Neuronal stem cell (in vitro differentiated cells): ENCODE results near the gene SIAH3. TPM values are rescaled to one million over a fixed set of nuclear protein-coding genes. Genes with fewer than 3 reads are reported as not detected.

Experiments used
- DNase-seq: peaks from one replicate; pipeline ENCODE4 v3.0.0-alpha.2; 2013; ENCODE audit warnings: low spot score
- H2AFZ ChIP-seq: one replicate; pipeline ENCODE4 v1.6.1; 2013; ENCODE audit warnings: mild to moderate bottlenecking, low read length, inconsistent platforms
- H2AK5ac ChIP-seq: 2 replicates; pipeline ENCODE4 v1.6.1; 2013; ENCODE audit warnings: low read depth, mild to moderate bottlenecking, inconsistent platforms, low read length, moderate library complexity, mixed read lengths
- H2BK120ac ChIP-seq: 2 replicates; pipeline ENCODE4 v1.6.1; 2013; ENCODE audit warnings: low read depth, mild to moderate bottlenecking, inconsistent platforms, low read length, moderate library complexity, mixed read lengths
- H2BK12ac ChIP-seq: one replicate; pipeline ENCODE4 v1.6.1; 2013; ENCODE audit warnings: low read length, inconsistent platforms
- H2BK15ac ChIP-seq: 2 replicates; pipeline ENCODE4 v1.6.1; 2013; ENCODE audit warnings: mild to moderate bottlenecking, low read length, inconsistent platforms, mixed read lengths
- H2BK5ac ChIP-seq: one replicate; pipeline ENCODE4 v1.6.1; 2013; ENCODE audit warnings: inconsistent platforms, mild to moderate bottlenecking, low read length, moderate library complexity
- H3K14ac ChIP-seq: one replicate; pipeline ENCODE4 v1.6.1; 2013; ENCODE audit warnings: low read length, inconsistent platforms
- H3K18ac ChIP-seq: 2 replicates; pipeline ENCODE4 v1.6.1; 2013; ENCODE audit warnings: low read length, inconsistent platforms
- H3K23ac ChIP-seq: 2 replicates; pipeline ENCODE4 v1.6.1; 2013; ENCODE audit warnings: low read depth, mild to moderate bottlenecking, mixed read lengths, low read length, inconsistent platforms; ENCODE audit not compliant: poor library complexity
- H3K27ac ChIP-seq: replicated peaks from 3 replicates; pipeline ENCODE4 v1.5.1; 2013; ENCODE audit warnings: low read length, inconsistent platforms
- H3K27me3 ChIP-seq, 3 experiments: 2 replicates each; pipeline ENCODE4 v1.6.1; 2013; ENCODE audit warnings: low read length in 3 of 3, mild to moderate bottlenecking in 2 of 3, inconsistent platforms in 1 of 3, low read depth in 1 of 3, mixed read lengths in 1 of 3, moderate library complexity in 1 of 3; ENCODE audit not compliant: control insufficient read depth in 3 of 3, insufficient read depth in 3 of 3
- H3K36me3 ChIP-seq, 2 donors: replicated peaks in 1 of 2; 2 replicates each; pipeline ENCODE4 v1.6.1; 2013; ENCODE audit warnings: low read length in 2 of 2; ENCODE audit not compliant: control insufficient read depth in 2 of 2, insufficient read depth in 2 of 2
- H3K4ac ChIP-seq: 2 replicates; pipeline ENCODE4 v1.6.1; 2013; ENCODE audit warnings: inconsistent platforms, mild to moderate bottlenecking, low read length, moderate library complexity
- H3K4me1 ChIP-seq, 2 donors: 1 replicate in 1 of 2; 2 replicates in 1 of 2; pipeline ENCODE4 v1.6.1; 2013; ENCODE audit warnings: low read length in 2 of 2, low read depth in 1 of 2; ENCODE audit not compliant: control insufficient read depth in 2 of 2, insufficient read depth in 1 of 2
- H3K4me2 ChIP-seq: one replicate; pipeline ENCODE4 v1.6.1; 2013; ENCODE audit warnings: mild to moderate bottlenecking, low read length, inconsistent platforms; ENCODE audit not compliant: insufficient read depth, poor library complexity, severe bottlenecking
- H3K4me3 ChIP-seq, 2 donors: 2 replicates each; pipeline ENCODE4 v1.5.1; 2013; ENCODE audit warnings: low read length in 2 of 2, mild to moderate bottlenecking in 2 of 2, inconsistent platforms in 1 of 2, moderate library complexity in 1 of 2
- H3K79me1 ChIP-seq: one replicate; pipeline ENCODE4 v1.6.1; 2013; ENCODE audit warnings: low read depth, mild to moderate bottlenecking, inconsistent platforms, low read length, moderate library complexity
- H3K9ac ChIP-seq: one replicate; pipeline ENCODE4 v1.6.1; 2013; ENCODE audit warnings: mild to moderate bottlenecking, low read depth, low read length, inconsistent platforms; ENCODE audit not compliant: poor library complexity
- H3K9me3 ChIP-seq, 2 donors: replicated peaks in 1 of 2; 2 replicates each; pipeline versions ENCODE3 to v1.6.1; 2013; ENCODE audit warnings: low read length in 2 of 2, mild to moderate bottlenecking in 2 of 2, inconsistent platforms in 1 of 2, low read depth in 1 of 2, mixed read lengths in 1 of 2, moderate library complexity in 1 of 2; ENCODE audit not compliant: control insufficient read depth in 2 of 2, insufficient read depth in 1 of 2
- H4K8ac ChIP-seq: one replicate; pipeline ENCODE4 v1.6.1; 2013; ENCODE audit warnings: low read depth, mild to moderate bottlenecking, inconsistent platforms, low read length, moderate library complexity
- H4K91ac ChIP-seq: one replicate; pipeline ENCODE4 v1.6.1; 2013; ENCODE audit warnings: low read length, low read depth, mild to moderate bottlenecking, inconsistent platforms; ENCODE audit not compliant: poor library complexity
- WGBS, 2 donors: extraction: QIAGEN DNeasy Blood & Tissue Kit; methylation state at CpG; one replicate each; pipeline ENCODE4 v1.1.7; 2013; ENCODE audit warnings: missing lambda C conversion rate in 2 of 2, mixed read lengths in 1 of 2; ENCODE audit not compliant: insufficient read length in 2 of 2, insufficient replicate concordance in 1 of 2; ENCODE audit errors: extremely low coverage in 2 of 2; 5-methylcytosine and 5-hydroxymethylcytosine counted together
- polyA plus RNA-seq, 2 experiments: library from polyadenylated mRNA; stranded (reverse); fragments of 200-250 nt; gene quantifications; one replicate each; pipeline ENCODE4 v1.2.3, GENCODE V29; 2013

SIAH3 gene, protein sequence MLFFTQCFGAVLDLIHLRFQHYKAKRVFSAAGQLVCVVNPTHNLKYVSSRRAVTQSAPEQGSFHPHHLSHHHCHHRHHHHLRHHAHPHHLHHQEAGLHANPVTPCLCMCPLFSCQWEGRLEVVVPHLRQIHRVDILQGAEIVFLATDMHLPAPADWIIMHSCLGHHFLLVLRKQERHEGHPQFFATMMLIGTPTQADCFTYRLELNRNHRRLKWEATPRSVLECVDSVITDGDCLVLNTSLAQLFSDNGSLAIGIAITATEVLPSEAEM
- polyA plus RNA-seq (2013, experiment 1 of 2) = 0.01 TPM
- 0.01 TPM for polyA plus RNA-seq (2013, experiment 2 of 2)

DNA sequence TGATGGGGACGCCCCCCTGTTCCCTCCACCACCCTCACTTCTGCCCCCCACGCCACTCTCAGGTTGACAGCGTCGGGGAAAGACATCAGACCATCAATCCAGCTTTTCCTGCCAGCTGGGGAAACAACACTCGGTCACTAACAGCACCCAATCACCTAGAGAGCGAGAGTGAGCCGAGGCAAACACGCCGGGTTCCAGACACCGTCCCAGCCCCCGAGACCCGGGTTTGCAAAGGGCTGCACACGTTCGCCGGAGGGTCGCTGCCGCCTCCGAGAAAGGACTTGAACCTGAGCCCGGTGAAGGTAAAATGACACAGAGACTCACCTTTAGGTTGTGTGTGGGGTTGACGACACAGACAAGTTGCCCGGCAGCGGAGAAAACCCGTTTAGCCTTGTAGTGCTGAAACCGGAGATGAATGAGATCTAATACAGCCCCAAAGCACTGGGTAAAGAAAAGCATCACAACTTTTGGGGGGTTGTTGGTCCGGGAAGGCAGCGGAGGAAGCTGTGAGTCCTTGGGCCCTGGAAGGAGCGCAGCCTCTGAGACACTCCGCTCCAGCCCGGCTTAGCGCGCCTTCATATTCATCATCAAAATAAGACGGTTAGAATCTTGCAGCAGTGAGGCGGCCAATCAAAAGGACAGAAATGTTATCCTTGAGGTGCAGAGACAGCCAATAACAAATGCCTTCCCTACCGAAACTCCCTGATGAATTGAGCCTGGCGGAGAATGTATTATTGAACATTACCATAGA lies at the start of gene SIAH3:
TSS of gene SIAH3 (minus strand) at position 583 of the 751 bp plus-strand sequence. CDS start at position 459, 124 bp downstream.
- Histone ChIP-seq H3K36me3 (no peaks in the 10 kb centered on the region), H3K79me1 (no peaks in the 10 kb centered on the region), H4K91ac (peak within 1 kb of the TSS; percentile 85), H3K14ac (peak within 1 kb of the TSS; percentile 22), H3K4ac (no peak within 1 kb of the TSS), H3K4me2 (peak within 1 kb of the TSS; percentile 79), H3K9me3 (peaks cover 2 to 7% of the 10 kb centered on the region in 2 donors), H2BK120ac (no peak within 1 kb of the TSS), H3K27me3 (peaks cover 5 to 31% (median 24%) of the 10 kb centered on the region in 3 experiments), H3K23ac (peak within 1 kb of the TSS; percentile 12), H3K27ac (no peak within 1 kb of the TSS), H3K4me1 (peaks cover 17 to 36% of the 10 kb centered on the region in 2 donors), H4K8ac (no peak within 1 kb of the TSS), H3K9ac (peak within 1 kb of the TSS; percentile 45), H2BK15ac (peak within 1 kb of the TSS; percentile 32), H3K4me3 (peak within 1 kb of the TSS; percentile 12 to 75), H2BK12ac (no peak within 1 kb of the TSS), H3K18ac (peak within 1 kb of the TSS; percentile 58), H2AFZ (peak within 1 kb of the TSS; percentile 78), H2AK5ac (no peak within 1 kb of the TSS), H2BK5ac (no peak within 1 kb of the TSS)
- WGBS, 2 donors = no CpG with 5 or more reads among the region's 35 CpGs
- no peak for DNase-seq

DNA sequence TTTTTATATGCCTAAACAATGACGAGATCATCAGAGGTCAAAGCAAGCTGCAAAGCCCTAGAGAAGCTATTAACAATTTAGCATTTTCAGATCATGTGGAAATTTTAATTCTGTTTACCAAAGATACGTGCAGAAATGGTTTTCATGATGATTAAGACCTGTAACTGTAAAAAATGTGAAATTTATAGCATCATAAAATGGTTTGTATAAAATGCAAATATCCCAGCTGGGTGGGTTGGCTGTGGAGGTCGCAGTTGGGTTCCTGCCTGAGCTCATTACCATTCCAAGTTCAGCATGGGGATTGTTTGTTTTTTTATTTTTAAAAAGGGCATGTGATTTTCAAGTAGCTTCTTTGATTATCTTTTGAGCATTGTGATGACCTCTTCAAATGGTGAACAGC lies 47.9 kb upstream of the SIAH3 start:
- Histone ChIP-seq H3K14ac (no peak overlapping the region), H3K36me3 (no peaks in the 10 kb centered on the region), H3K27me3 (peaks cover 0 to 33% (median 0%) of the 10 kb centered on the region in 3 experiments), H3K4ac (no peak overlapping the region), H3K4me3 (no peak overlapping the region), H2AK5ac (no peak overlapping the region), H3K18ac (no peak overlapping the region), H3K9me3 (no peaks in the 10 kb centered on the region), H3K4me1 (peaks cover 0 to under 1% of the 10 kb centered on the region in 2 donors), H4K91ac (no peak overlapping the region), H3K23ac (no peak overlapping the region), H3K27ac (no peak overlapping the region), H2BK15ac (no peak overlapping the region), H2BK5ac (no peak overlapping the region), H2BK120ac (no peak overlapping the region), H3K79me1 (no peaks in the 10 kb centered on the region), H3K9ac (no peak overlapping the region), H3K4me2 (no peak overlapping the region), H2BK12ac (no peak overlapping the region), H2AFZ (no peak overlapping the region), H4K8ac (no peak overlapping the region)
- no CpG with 5 or more reads among the region's 3 CpGs for WGBS, 2 donors
- DNase-seq = no peak

DNA sequence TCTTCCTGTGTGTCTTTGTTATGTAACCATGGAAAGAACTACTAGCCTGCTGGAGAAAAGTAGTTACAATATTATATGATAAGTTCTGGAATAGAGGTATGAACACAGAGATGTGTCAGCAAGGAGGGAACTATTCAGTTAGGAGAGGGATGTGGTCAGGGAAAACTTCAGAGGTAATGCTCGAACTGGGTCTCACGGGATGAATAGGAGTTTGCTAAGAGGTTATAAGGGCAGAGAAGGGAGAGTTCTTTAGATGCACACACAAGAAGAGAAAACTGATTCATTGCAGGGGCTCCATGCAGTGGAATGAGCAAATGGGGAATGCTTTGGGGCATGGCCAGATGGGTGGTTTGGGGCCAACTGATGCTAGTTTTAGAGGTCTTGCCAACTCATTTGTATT lies 46.0 kb upstream of the SIAH3 start:
- WGBS, 2 donors = no CpG with 5 or more reads among the region's 2 CpGs
- Histone ChIP-seq H3K9me3 (no peaks in the 10 kb centered on the region), H2AFZ (no peak overlapping the region), H3K4ac (no peak overlapping the region), H3K4me2 (no peak overlapping the region), H2BK5ac (no peak overlapping the region), H3K18ac (no peak overlapping the region), H4K91ac (no peak overlapping the region), H3K27me3 (peaks cover 0 to 36% (median 0%) of the 10 kb centered on the region in 3 experiments), H3K27ac (no peak overlapping the region), H3K79me1 (no peaks in the 10 kb centered on the region), H3K36me3 (no peaks in the 10 kb centered on the region), H3K9ac (no peak overlapping the region), H2AK5ac (no peak overlapping the region), H3K23ac (no peak overlapping the region), H3K4me3 (no peak overlapping the region), H3K4me1 (no peaks in the 10 kb centered on the region), H2BK15ac (no peak overlapping the region), H4K8ac (no peak overlapping the region), H2BK120ac (no peak overlapping the region), H3K14ac (no peak overlapping the region), H2BK12ac (no peak overlapping the region)
- DNase-seq = no peak

DNA sequence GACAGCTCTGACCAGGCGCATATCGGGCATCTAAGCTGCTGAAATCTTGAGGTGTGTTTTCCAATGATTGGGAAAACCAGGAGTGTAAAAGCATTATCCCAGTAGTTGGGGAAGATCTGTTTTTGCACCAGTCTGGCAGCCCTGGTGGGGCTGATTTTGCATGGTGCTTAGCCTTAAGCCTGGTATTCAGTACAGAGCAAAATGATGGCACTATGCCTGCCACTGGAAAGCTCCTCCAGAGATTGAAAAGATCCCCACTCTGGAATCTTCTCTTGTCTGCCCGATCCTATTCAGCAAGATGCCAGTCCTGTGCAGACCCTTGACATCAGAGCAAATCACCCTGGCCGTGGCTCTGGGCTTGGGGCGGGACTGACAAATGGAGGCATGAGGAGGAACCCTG lies 44.7 kb upstream of the SIAH3 start:
- no peak overlapping the region for H3K4me2 ChIP-seq
- H3K18ac ChIP-seq = peak overlapping the region; percentile 15
- no peak overlapping the region for H2AK5ac ChIP-seq
- H2BK120ac ChIP-seq = no peak overlapping the region
- H4K8ac ChIP-seq = no peak overlapping the region
- H2BK15ac ChIP-seq = no peak overlapping the region
- H2AFZ ChIP-seq = no peak overlapping the region
- no peak overlapping the region for H3K4ac ChIP-seq
- H2BK5ac ChIP-seq = no peak overlapping the region
- H3K27me3 ChIP-seq = peaks cover 0 to 44% (median 0%) of the 10 kb centered on the region in 3 experiments
- H2BK12ac ChIP-seq = no peak overlapping the region
- no peak overlapping the region for H3K23ac ChIP-seq
- H3K9me3 ChIP-seq = no peaks in the 10 kb centered on the region
- no peaks in the 10 kb centered on the region for H3K36me3 ChIP-seq
- H3K27ac ChIP-seq = no peak overlapping the region
- DNase-seq = no peak
- H3K9ac ChIP-seq = no peak overlapping the region
- peaks cover 0 to 3% of the 10 kb centered on the region in 2 donors for H3K4me1 ChIP-seq
- no CpG with 5 or more reads among the region's 5 CpGs for WGBS, 2 donors
- H3K14ac ChIP-seq = no peak overlapping the region
- peak overlapping the region in 1 of 2 donors; percentile 9 for H3K4me3 ChIP-seq
- H4K91ac ChIP-seq = no peak overlapping the region
- no peaks in the 10 kb centered on the region for H3K79me1 ChIP-seq
